ENCODE measurements around the gene ZAR1L. TPM values are rescaled to one million over a fixed set of nuclear protein-coding genes. Genes with fewer than 3 reads are reported as not detected.

ZAR1L gene
- total RNA-seq, 3 donors from 2014 or later: not detected

GRCh38 chr13:32272021-32272683, 43.0 kb downstream of the ZAR1L start:
- intact Hi-C loops (cut with DNase I, micrococcal nuclease): no loop called here
- no peaks in the 10 kb centered on the region for H3K9me3 ChIP-seq
- ATAC-seq (no peak), DNase-seq (no peak)
- no peaks in the 10 kb centered on the region for H3K36me3 ChIP-seq (ENCODE audit: low read depth)
- no peak overlapping the region for H3K4me3 ChIP-seq
- H3K4me1 ChIP-seq (ENCODE audit: low read depth): no peaks in the 10 kb centered on the region
- TF ChIP-seq, protein P1, sequence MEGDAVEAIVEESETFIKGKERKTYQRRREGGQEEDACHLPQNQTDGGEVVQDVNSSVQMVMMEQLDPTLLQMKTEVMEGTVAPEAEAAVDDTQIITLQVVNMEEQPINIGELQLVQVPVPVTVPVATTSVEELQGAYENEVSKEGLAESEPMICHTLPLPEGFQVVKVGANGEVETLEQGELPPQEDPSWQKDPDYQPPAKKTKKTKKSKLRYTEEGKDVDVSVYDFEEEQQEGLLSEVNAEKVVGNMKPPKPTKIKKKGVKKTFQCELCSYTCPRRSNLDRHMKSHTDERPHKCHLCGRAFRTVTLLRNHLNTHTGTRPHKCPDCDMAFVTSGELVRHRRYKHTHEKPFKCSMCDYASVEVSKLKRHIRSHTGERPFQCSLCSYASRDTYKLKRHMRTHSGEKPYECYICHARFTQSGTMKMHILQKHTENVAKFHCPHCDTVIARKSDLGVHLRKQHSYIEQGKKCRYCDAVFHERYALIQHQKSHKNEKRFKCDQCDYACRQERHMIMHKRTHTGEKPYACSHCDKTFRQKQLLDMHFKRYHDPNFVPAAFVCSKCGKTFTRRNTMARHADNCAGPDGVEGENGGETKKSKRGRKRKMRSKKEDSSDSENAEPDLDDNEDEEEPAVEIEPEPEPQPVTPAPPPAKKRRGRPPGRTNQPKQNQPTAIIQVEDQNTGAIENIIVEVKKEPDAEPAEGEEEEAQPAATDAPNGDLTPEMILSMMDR (IDR thresholded peaks at IDR 0.05): no peak

- Histone ChIP-seq H3K4me3 (no peak overlapping the region), H3K36me3 (ENCODE audit: low read depth) (no peaks in the 10 kb centered on the region), H3K9me3 (no peaks in the 10 kb centered on the region), H3K4me1 (ENCODE audit: low read depth) (no peaks in the 10 kb centered on the region)
- TF ChIP-seq, protein P1 (IDR thresholded peaks at IDR 0.05): peak; percentile 60
- ATAC-seq: peak; percentile 90
- intact Hi-C loops (cut with DNase I, micrococcal nuclease): no loop called here
- peak in 2 of 3 donors; percentile 66 to 74 for DNase-seq
These were observed 47.2 kb downstream of the ZAR1L start for GRCh38 chr13:32267836-32268439.

- intact Hi-C loops (cut with DNase I, micrococcal nuclease): no loop called here
- no peak for ATAC-seq
These were observed 49.0 kb downstream of the ZAR1L start for GRCh38 chr13:32266130-32266529.

DNA sequence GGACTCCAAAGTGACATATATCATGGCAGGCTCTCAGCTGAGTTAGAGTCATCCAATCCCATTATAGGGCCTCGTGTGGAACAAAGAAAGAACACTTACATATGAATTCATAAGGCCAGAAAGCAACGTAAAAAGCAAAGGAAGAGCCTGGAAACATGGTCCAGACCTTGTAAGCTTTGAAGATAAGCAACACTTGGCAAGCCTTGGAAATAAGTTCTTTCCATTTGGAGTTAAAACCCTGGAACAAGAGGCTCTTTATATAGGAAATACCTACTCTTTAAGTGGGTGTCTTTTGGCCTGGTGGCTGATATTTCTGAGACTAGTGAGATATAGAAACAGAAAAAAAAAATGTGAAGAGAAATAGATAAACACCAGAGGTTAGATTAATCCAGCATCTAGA, 49.4 kb downstream of the ZAR1L start:
- DNase-seq (no peak), ATAC-seq (no peak)
- Histone ChIP-seq H3K36me3 (ENCODE audit: low read depth) (no peaks in the 10 kb centered on the region), H3K4me1 (ENCODE audit: low read depth) (no peaks in the 10 kb centered on the region), H3K9me3 (no peaks in the 10 kb centered on the region), H3K4me3 (no peak overlapping the region)
- intact Hi-C loops (cut with DNase I, micrococcal nuclease): no loop called here
- TF ChIP-seq, protein P1 (IDR thresholded peaks at IDR 0.05): no peak

More at GRCh38 chr13:32266130-32266529, 49.0 kb downstream of the ZAR1L start:
- TF ChIP-seq, protein P1 (IDR thresholded peaks at IDR 0.05): no peak
- no peaks in the 10 kb centered on the region for H3K9me3 ChIP-seq
- H3K4me1 ChIP-seq (ENCODE audit: low read depth): no peaks in the 10 kb centered on the region
- no peak for DNase-seq
- no peaks in the 10 kb centered on the region for H3K36me3 ChIP-seq (ENCODE audit: low read depth)
- no peak overlapping the region for H3K4me3 ChIP-seq

- H3K4me1 ChIP-seq (ENCODE audit: low read depth): no peaks in the 10 kb centered on the region
- H3K36me3 ChIP-seq (ENCODE audit: low read depth): no peaks in the 10 kb centered on the region
- no peak overlapping the region for H3K4me3 ChIP-seq
- TF ChIP-seq, protein P1 (IDR thresholded peaks at IDR 0.05): no peak
- no peaks in the 10 kb centered on the region for H3K9me3 ChIP-seq
- intact Hi-C loops (cut with DNase I, micrococcal nuclease): no loop called here
- no peak for ATAC-seq
- DNase-seq: no peak
These were observed 50.8 kb downstream of the ZAR1L start for GRCh38 chr13:32264407-32264806.
